NB4 (cell line): Measurements from ENCODE around the gene LYZ.

Experiments used
- DNase-seq: peaks from one replicate; pipeline ENCODE4 v3.0.0; 2010; ENCODE audit warnings: low read depth
- H3K4me3 ChIP-seq: one replicate; pipeline ENCODE4 v1.5.1; 2011; ENCODE audit warnings: mild to moderate bottlenecking, low read depth, low read length, moderate library complexity
- CTCF ChIP-seq: IDR thresholded peaks from one replicate; pipeline ENCODE4 v1.5.1; 2012; ENCODE audit warnings: low read depth, low read length
- MAX ChIP-seq: IDR thresholded peaks from 2 replicates; pipeline ENCODE4 v1.6.1; 2011; ENCODE audit warnings: low read depth, low read length
- MYC ChIP-seq: IDR thresholded peaks from 2 replicates; pipeline ENCODE4 v1.6.1; 2011; ENCODE audit warnings: low read depth, low read length
- POLR2A ChIP-seq: IDR thresholded peaks from 2 replicates; pipeline ENCODE4 v1.6.1; 2011; ENCODE audit warnings: mild to moderate bottlenecking; ENCODE audit not compliant: insufficient read length; ENCODE audit errors: extremely low read depth

The LYZ gene

GRCh38 chr12:69331519-69331908 lies 16.7 kb upstream of the LYZ start:
- DNase-seq, result no peak
- peak overlapping the region; percentile 59 for H3K4me3 ChIP-seq
- TF ChIP-seq MYC (no peak), POLR2A (no peak), MAX (no peak), CTCF (no peak)

GRCh38 chr12:69331909-69332684 lies 16.1 kb upstream of the LYZ start:
- no peak overlapping the region for H3K4me3 ChIP-seq
- no peak for DNase-seq
- TF ChIP-seq MAX (no peak), MYC (no peak), CTCF (no peak), POLR2A (no peak)

GRCh38 chr12:69332815-69333358 lies 15.3 kb upstream of the LYZ start:
- TF ChIP-seq MYC, result no peak
- TF ChIP-seq MAX, result no peak
- TF ChIP-seq POLR2A, result no peak
- no peak for TF ChIP-seq CTCF
- DNase-seq, result no peak
- no peak overlapping the region for H3K4me3 ChIP-seq

GRCh38 chr12:69334158-69334557 lies 14.0 kb upstream of the LYZ start:
- no peak overlapping the region for H3K4me3 ChIP-seq
- TF ChIP-seq MYC (no peak), POLR2A (no peak), MAX (no peak), CTCF (no peak)
- DNase-seq, result no peak

GRCh38 chr12:69337311-69338090 lies 10.7 kb upstream of the LYZ start:
- H3K4me3 ChIP-seq, result no peak overlapping the region
- no peak for DNase-seq
- TF ChIP-seq MYC, result no peak
- TF ChIP-seq MAX, result no peak
- TF ChIP-seq POLR2A, result no peak
- TF ChIP-seq CTCF, result no peak
